Fibroblast of gingiva (primary cell): ENCODE data around the gene WNT2.

Experiments
- DNase-seq: peaks from one replicate; pipeline ENCODE4 v3.0.0-alpha.2; 2011; ENCODE audit warnings: low read depth

WNT2 gene

GRCh38 chr7:117322741-117323304, at the start of gene WNT2:
TSS of gene WNT2 (minus strand) at chr7:117323058. CDS start at chr7:117322989, 69 bp downstream.
- no peak for DNase-seq

- DNase-seq, result no peak
Observed at GRCh38 chr7:117372073-117372472, 49.2 kb upstream of the WNT2 start.

GRCh38 chr7:117364339-117365080, 41.7 kb upstream of the WNT2 start:
- no peak for DNase-seq

GRCh38 chr7:117362294-117362888, 39.5 kb upstream of the WNT2 start:
- no peak for DNase-seq

- DNase-seq, result no peak
Observed at GRCh38 chr7:117350027-117350426, 27.2 kb upstream of the WNT2 start.

- DNase-seq, result no peak
Observed at GRCh38 chr7:117349570-117349969, 26.7 kb upstream of the WNT2 start.

- DNase-seq, result no peak
Observed at GRCh38 chr7:117347962-117348672, 25.3 kb upstream of the WNT2 start.

GRCh38 chr7:117347480-117347879, 24.6 kb upstream of the WNT2 start:
- no peak for DNase-seq

- no peak for DNase-seq
Observed at GRCh38 chr7:117346161-117346560, 23.3 kb upstream of the WNT2 start.

- no peak for DNase-seq
Observed at GRCh38 chr7:117338020-117338419, 15.2 kb upstream of the WNT2 start.

GRCh38 chr7:117333168-117333567, 10.3 kb upstream of the WNT2 start:
- DNase-seq, result no peak

GRCh38 chr7:117332031-117332430, 9.2 kb upstream of the WNT2 start:
- DNase-seq, result no peak

- no peak for DNase-seq
Observed at GRCh38 chr7:117325836-117326235, 3.0 kb upstream of the WNT2 start.

- DNase-seq, result no peak
Observed at GRCh38 chr7:117324960-117325359, 2.1 kb upstream of the WNT2 start.

GRCh38 chr7:117323851-117324711, 1.2 kb upstream of the WNT2 start:
- peak; percentile 17 for DNase-seq

GRCh38 chr7:117323305-117323850, 520 bp upstream of the WNT2 start:
- peak; percentile 45 for DNase-seq

GRCh38 chr7:117320523-117320922, 2.3 kb downstream of the WNT2 start:
- no peak for DNase-seq

- DNase-seq, result no peak
Observed at GRCh38 chr7:117319181-117319580, 3.7 kb downstream of the WNT2 start.

- no peak for DNase-seq
Observed at GRCh38 chr7:117313582-117313981, 9.3 kb downstream of the WNT2 start.

- DNase-seq, result no peak
Observed at GRCh38 chr7:117312593-117313580, 10.0 kb downstream of the WNT2 start.
